Limb (tissue), 2 donors: ENCODE data around the gene HAVCR2.
"Not testable (repeated sequence)": the region's sequence is repeated elsewhere in the genome, so short reads cannot be mapped to it uniquely, and the experiment has no call there.

Source experiments
- DNase-seq, 2 donors: peaks; one replicate each; pipeline ENCODE4 v3.0.0-alpha.2; 2016; ENCODE audit errors: extremely low spot score in 2 of 2

Gene HAVCR2

GRCh38 chr5:157088342-157088990 lies 20.4 kb downstream of the HAVCR2 start:
- no peak for DNase-seq

GRCh38 chr5:157086751-157087359 lies 22.0 kb downstream of the HAVCR2 start:
- DNase-seq = no peak

GRCh38 chr5:157085930-157086329 lies 22.9 kb downstream of the HAVCR2 start:
- DNase-seq = no peak

- DNase-seq = no peak
These were observed 28.6 kb downstream of the HAVCR2 start for GRCh38 chr5:157080286-157080685.

- no peak for DNase-seq
These were observed 32.3 kb downstream of the HAVCR2 start for GRCh38 chr5:157076558-157076957.

- no peak for DNase-seq
These were observed 36.3 kb downstream of the HAVCR2 start for GRCh38 chr5:157072508-157072907.

- no peak for DNase-seq
These were observed 38.9 kb downstream of the HAVCR2 start for GRCh38 chr5:157069949-157070348.

- no peak for DNase-seq
These were observed 40.1 kb downstream of the HAVCR2 start for GRCh38 chr5:157068785-157069184.

GRCh38 chr5:157068339-157068738 lies 40.5 kb downstream of the HAVCR2 start:
- no peak for DNase-seq

- no peak for DNase-seq
These were observed 41.8 kb downstream of the HAVCR2 start for GRCh38 chr5:157067005-157067404.

GRCh38 chr5:157066080-157066479 lies 42.8 kb downstream of the HAVCR2 start:
- DNase-seq = no peak

GRCh38 chr5:157063776-157064430 lies 44.9 kb downstream of the HAVCR2 start:
- DNase-seq = no peak

- DNase-seq = no peak
These were observed 49.0 kb downstream of the HAVCR2 start for GRCh38 chr5:157059891-157060290.

- no peak for DNase-seq
These were observed 49.7 kb downstream of the HAVCR2 start, which contains the start of gene HAVCR1 for GRCh38 chr5:157059093-157059539. TSS of gene HAVCR1 (minus strand) at chr5:157059116. CDS start at chr5:157057943, 1,173 bp downstream.

- DNase-seq = no peak
These were observed 51.1 kb downstream of the HAVCR2 start for GRCh38 chr5:157057459-157058370.

- not testable (repeated sequence) for DNase-seq
These were observed 52.0 kb downstream of the HAVCR2 start for GRCh38 chr5:157056848-157057247.

- DNase-seq = no peak
These were observed 57.1 kb downstream of the HAVCR2 start for GRCh38 chr5:157051604-157052245.

- DNase-seq = no peak
These were observed 58.8 kb downstream of the HAVCR2 start for GRCh38 chr5:157050050-157050449.

GRCh38 chr5:157049605-157050004 lies 59.2 kb downstream of the HAVCR2 start:
- no peak for DNase-seq

GRCh38 chr5:157047898-157048297 lies 60.9 kb downstream of the HAVCR2 start:
- DNase-seq = no peak

- not testable (repeated sequence) for DNase-seq
These were observed 61.8 kb downstream of the HAVCR2 start for GRCh38 chr5:157047016-157047415.
